EL (cell line): ENCODE measurements around the gene C22orf23.

ENCODE experiments used
- DNase-seq: peaks from one replicate; pipeline ENCODE4 v3.0.0-alpha.2; 2016

Gene C22orf23

DNA sequence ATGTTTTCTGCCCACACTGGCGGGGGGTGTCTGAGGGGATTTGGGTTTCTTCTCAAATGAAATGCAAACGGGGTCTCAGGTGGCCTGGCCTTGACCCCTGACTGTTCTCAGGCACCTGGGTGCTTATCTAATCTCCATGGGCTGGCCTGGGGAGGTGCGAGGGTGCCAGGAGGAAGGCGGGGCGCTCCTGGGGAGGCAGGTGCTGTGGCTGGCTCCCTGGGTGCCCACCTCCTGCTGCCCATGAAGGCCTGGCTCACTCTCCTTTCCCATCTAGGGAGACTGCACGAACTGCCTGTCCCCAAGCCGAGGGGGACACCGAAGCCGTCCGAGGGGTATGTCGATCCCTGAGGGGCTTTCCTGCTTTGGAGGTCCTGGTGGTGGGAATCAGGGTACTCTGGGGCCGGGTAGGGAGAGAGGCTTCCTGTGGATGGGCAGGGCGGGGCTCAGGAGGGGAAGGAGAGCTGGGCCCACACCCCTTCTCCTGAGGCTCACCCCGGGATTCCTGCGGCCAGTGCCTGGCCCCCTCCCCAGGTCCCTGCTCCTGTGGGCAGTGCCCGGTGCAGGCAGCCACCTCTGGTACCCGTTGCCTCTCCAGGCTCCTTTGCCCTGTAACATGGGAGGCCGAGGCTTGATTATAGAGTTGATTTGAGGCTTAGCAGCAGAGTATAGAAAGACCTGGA, 28.9 kb downstream of the C22orf23 start:
- DNase-seq = no peak

DNA sequence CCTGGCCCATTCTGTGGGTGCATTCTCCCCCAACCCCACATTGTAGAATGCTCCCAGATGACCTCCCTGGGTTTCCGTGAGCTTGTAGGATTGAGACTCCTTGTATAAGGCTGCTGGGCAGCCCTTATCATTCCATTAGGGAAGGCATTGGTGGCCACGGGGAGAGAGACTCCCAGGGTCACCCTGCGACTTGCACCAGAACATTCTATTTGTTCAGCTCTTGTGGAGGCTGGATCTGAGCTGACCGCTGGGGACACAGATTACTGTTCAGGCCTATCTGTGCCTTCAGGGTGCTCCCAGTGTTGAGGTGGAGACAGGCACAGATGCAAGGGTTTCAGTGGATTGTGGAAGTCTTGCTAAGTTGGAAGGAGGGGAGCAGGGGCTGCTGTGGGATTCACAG, 29.5 kb downstream of the C22orf23 start:
- no peak for DNase-seq

GRCh38 chr22:37922191-37922590, 31.2 kb downstream of the C22orf23 start:
- no peak for DNase-seq

DNA sequence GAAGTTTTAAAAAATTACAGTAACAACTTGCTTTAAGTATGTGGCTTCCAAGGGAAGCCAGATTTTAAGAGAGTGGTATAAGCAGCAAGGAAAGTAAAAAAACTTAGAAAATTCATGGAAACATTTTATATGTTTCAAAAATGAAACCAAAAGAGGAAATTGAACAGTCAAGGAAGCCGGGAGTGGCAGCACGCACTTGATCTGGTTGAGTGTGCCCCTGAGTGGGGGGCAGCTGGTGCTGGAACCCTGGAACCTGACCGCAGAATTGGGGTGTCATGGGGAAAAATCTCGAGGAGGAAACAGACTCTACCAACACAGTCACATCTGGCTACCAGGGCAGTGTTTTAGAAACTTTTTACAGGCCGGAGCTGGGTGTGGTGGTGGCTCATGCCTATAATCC, 33.3 kb downstream of the C22orf23 start:
- DNase-seq = no peak

- DNase-seq = no peak
Measured at GRCh38 chr22:37918580-37919270, 34.7 kb downstream of the C22orf23 start.

DNA sequence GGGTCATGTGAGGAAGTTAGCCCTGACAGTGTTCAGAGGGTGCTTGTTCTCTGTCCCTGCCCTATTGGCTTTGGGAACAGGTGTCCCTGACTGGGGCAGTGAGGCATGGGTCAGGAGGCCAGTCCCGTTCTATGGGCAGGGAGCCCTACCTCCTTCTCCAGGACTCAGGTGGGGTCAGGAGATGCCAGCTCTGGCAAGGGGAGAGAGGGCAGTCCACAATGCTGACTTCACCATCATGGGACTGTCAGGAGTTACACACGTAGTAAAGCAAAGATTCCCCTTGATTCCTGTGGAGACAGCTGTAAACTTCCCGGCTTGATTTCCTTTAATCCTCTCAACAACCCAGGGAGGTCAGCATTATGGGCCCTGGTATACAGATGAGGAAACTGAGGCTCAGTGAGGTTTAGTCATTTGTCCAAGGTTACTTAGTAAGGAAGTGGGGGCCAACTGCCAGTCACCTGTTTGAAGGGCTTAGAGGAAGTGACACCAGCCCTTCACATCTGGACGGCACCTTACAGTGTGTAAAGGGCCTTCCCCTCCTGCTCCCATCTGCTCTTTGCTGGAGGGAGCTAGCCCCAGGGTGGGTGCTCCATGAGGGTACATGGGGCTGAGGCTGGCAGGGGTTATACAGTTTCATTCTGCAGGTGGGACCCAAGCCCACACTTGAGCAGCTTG, 35.4 kb downstream of the C22orf23 start:
- no peak for DNase-seq

DNA sequence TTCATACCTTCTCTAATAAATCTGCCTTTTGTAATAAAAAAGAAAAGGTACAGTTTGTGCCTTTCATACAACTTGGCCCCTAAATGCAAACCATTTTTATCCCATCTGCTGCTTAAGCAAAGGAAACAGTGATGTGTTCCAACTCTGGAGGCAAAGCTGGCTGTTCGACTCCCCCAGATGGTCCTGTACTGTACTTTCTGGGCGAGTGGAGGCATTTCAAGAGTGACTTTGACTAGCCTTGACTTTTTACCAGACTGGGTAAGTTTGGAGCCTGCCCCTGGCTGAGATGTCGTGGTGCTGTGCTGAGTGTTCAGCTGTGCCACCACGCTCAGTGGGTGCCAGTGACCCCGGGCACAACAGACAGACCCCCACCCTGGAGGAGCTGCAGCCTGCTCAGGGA, 37.1 kb downstream of the C22orf23 start:
- DNase-seq = no peak

GRCh38 chr22:37913233-37913721, 40.1 kb downstream of the C22orf23 start:
- no peak for DNase-seq

- no peak for DNase-seq
Measured at GRCh38 chr22:37912171-37912570, 41.2 kb downstream of the C22orf23 start.

DNA sequence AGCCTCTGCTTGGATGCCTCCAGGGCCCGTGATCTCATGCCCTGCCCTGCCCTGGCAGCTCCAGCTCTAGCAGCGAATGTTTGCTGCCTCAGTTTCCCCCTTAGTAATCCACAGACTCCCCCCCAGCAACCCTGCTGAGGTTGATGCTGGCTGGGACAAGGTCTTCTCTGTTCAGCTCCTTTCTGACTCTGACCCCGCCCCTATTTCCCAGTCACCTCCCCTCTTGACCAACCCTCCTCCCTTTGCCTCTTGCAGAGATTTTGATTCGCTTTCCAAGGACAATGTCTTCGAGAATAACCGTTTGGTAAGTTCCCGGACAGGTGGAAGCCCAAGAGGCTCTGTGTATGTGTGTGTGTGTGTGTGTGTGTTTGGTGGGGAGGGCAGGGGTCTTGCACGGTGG, 41.7 kb downstream of the C22orf23 start:
- no peak for DNase-seq

DNA sequence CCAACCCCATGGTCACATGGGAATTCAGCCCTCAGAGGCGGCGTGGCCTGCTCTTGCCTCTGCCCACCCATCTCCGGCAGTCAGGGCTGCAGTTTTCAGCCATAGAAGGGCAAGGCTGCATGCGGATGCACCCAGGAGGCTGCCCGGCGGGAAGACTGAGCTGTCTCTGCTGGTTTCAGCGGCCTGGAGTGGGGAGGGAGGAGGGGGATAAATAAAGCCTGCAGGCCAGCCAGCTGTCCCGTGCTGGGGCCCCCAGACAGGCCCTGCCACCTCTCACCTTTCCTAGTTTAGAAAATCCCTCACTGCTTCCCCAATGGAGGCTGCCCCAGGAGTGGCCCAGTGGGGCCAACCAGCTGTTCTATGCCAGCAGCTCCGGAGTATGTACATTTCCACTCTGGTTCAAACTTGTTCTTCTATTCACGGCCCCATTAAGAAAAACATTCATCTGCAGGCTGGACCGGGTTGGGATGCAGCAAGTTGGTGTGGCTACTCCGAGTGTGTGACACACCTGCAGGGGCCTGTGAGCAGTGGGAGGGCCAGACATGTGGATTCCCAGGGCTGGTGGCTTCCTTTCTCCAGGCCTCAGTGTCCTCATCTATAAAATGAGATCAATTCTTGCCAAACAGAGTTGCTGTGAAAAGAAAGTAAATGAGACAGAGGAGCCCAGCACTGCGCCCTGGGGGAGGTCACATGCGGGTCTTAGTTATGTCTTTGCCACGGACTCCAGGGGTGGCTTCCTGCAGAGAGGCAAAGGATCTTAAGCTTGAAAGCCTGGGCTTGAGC, 42.3 kb downstream of the C22orf23 start:
- DNase-seq = no peak

- no peak for DNase-seq
Measured at GRCh38 chr22:37909766-37910165, 43.6 kb downstream of the C22orf23 start.

DNA sequence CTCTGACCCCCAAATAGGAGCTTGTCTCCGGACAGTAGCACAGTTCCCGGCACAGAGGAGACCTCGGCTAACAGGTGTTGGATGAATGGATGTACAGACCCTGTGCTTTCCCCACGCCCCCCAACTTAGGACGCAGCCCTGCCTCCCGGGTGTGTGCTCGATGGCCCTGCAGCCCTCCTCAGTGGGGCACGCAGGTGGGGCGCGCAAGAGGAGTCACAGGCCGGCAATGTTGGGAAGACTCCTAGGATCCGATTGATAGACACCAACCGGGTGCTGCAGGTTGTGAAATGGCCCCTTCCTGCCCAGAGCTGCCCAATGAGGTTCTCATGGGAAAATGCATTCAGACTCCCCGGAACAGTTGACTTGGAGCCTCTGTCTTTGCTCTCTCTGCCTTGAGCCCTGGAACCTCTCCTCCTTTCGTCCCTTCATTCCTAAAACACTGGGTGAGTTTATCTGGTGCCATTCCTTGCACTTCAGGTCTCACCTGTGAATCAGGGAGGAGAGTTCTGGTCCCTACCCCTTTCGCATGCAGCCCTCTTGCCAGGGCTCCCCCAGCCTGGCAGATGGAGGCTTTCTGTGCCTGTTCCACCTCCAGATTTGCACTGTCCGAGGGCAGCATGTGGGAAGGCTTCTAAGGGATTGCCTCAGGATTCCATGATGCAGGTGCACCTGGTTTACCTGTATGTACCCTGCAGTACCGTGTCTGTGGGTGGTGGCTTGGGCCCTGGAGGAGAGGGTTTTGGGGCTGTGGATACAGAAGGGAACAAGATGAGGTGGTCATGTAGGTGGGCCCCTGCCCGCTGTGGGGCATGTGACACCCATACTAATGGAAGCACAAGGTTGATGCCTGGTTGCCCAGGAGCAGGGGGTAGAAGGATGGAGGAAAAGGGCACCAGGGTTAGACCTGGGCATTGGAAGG, 46.1 kb downstream of the C22orf23 start:
- peak; percentile 47 for DNase-seq

DNA sequence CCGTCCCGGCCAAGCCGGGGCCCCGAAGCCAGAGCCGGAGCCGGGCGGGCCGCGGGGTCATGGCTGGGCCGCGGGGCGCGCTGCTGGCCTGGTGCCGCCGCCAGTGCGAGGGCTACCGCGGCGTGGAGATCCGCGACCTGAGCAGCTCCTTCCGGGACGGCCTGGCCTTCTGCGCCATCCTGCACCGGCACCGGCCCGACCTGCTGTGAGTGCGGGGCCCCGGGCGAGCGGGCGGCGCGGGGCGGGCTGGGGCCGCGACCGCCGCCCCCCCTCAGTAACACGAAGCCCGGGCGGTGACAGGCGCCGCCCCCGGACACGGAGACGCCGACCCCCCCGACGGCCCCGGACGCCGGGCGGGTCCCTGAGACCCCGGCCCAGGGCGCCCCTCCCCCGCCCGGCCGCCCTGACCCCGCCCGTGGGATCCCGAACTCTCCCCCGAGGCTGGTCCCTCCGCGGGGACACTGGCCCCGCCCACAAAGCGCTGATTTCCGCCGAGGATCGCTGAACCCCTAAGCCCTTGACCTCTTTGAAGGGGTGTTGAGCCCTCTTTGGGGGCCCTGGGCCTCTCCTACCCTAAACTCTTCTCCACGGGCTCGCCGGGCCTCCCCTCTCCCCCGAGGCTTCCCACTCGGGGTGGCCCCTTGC, 46.9 kb downstream of the C22orf23 start:
- peak; percentile 45 for DNase-seq

GRCh38 chr22:37905534-37906363, 47.7 kb downstream of the C22orf23 start, which contains the start of gene MICALL1:
TSS of gene MICALL1 (plus strand) at chr22:37906297. CDS start at chr22:37906423, 126 bp downstream.
- DNase-seq = peak; percentile 88

GRCh38 chr22:37904572-37905533, 48.5 kb downstream of the C22orf23 start:
- DNase-seq = peak; percentile 99

DNA sequence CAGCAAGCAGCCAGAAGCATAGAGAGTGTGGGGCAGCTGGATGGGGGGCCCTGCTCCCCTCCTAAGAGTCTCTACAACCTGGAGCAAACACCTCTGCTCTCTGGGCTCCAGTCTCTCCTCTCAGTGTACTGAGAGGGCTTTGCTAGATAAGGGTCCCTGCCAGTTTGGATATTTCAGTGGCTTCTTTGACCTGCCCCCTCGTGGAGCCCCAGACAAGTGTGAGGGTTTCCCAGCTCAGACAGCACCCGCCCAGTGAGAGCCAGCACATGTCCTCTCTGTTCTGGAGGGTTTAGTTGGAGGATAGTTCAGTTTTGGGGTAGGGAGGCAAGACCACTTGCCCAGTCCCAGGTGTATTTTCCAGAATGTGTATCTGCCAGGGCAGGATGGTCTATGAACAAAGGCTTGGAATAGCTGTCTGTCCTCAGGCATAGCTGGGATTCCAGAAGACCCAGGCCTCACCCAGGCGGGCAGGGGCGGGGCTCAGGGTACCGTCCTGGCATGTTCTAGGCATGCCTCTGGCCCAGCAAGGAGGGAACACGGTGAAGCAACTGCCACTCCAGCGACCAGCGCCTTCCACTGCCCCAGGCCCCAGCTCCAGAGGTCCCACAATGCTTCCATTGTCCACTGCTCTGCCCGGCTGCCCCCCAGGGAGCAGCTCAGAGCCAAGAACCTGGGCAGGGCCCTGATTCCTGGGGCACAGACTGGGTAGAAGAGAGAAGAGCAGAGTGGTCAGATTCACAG, 54.8 kb downstream of the C22orf23 start:
- peak; percentile 28 for DNase-seq

- DNase-seq = no peak
Measured at GRCh38 chr22:37897807-37898206, 55.6 kb downstream of the C22orf23 start.
